GM10847 (cell line): ENCODE measurements around the gene OSBPL7.

ENCODE experiments used
- POLR2A ChIP-seq: IDR thresholded peaks from 2 replicates; pipeline ENCODE4 v1.6.1; 2011; ENCODE audit not compliant: insufficient read length; ENCODE audit errors: extremely low read depth

OSBPL7 gene

GRCh38 chr17:47778184-47778635 lies 43.4 kb downstream of the OSBPL7 start:
- no peak for TF ChIP-seq POLR2A

DNA sequence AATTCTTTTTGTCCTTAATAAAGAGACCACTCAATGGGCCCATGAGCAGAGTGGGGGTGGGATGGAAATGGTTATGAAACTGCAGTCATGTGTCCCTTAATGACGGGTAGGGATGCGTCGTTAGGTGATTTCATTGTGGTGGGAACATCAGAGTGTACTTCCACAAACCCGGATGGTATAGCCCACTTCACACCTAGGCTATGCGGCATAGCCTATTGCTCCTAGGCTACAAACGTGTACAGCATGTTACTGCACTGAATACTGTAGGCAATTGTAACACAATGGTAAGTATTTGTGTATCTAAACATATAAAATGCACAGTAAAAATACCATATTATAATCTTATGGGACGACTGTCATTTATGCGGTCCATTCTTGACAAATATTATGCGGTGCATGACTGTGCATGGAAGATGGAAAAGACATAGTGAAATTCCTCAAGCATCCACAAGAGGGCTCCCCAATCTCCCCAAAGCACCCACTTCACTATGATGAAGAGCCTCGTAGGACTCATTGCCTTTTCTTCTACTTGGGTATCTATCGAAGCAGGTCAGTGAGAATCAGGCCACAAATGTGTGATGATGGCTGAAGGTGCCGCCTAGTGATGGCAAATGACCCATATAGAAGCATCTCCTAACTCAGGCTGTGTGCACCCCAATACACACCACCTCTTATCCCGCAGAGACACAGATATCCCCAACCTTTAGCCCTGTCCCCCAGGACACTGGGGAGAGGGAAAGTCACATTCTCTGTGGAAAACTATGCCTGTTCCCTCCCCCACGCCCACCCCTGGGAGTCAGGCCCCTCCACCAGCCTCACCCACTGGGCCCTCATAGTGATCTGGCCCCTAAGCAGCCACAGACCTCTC lies 45.0 kb downstream of the OSBPL7 start:
- TF ChIP-seq POLR2A, result no peak

DNA sequence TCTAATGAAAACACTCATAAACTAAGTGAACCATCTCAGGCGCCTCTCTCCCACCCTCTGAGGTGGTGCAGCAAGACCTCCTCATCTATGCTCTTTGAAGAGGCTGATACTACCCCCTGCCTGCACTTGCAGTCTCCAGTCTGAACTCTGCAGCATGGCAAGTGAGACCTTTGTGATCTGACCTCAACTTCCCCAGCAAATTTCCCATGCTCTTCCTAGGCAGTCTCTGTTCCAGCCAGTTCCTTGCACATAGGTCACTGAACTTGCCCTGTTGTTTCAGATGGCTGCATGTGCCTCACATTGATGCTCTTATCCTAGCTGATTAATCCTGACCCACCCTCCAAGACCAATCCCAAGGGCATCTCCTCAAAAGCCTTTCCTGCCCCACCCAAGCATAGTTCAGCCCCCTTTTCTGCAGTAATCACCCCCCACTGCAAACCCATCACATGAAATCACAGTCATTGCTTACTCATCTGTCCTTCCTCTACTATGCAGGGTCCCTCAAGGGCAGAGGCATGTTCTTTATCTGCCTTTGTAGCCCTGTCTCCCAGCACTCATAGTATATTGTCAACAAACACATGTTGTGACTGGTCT lies 46.5 kb downstream of the OSBPL7 start:
- no peak for TF ChIP-seq POLR2A

GRCh38 chr17:47774331-47774730 lies 47.3 kb downstream of the OSBPL7 start:
- TF ChIP-seq POLR2A, result no peak

DNA sequence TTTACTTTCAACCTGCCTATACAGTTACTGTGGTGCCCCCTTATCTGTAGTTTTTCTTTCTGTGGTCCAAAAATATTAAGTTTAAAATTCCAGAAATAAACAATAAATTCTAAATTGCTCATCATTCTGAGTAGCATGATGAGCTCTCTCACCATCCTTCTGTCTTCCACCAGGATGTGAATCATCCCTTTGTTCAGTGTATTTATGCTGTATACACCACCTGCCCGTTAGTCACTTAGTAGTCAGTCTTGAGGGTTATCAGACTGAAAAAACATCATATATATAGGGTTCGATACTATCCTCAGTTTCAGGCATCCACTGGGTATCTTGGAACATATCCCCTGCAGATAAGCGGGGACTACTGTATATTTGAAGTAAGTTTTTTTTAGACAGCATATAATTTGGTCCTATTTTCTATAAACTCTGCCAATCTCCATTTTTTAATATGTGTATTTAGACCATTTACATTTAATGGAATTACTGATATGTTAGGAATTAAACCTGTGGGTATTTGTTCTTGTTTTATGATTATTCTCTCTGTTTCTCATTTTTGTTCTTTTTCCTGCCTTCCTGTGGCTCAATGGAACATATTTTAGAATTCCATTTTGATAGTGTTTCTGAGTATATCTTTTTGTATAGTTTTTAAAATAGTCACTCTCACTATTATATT lies 57.5 kb downstream of the OSBPL7 start:
- no peak for TF ChIP-seq POLR2A

DNA sequence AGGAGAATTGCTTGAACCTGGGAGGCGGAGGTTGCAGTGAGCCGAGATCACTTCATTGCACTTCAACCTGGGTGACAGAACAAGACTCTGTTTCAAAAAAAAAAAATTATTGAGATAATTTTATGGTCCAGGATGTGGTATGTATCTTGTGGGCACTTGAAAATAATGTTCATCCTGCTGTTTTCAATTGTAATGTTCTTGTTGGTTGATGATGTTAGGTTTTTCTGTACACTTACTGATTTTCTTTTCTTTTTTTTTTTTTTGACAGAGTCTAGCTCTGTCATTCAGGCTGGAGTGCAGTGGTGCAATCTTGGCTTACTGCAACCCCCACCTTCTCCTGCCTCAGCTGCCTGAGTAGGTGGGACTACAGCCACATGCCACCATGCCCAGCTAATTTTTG lies 58.9 kb downstream of the OSBPL7 start:
- TF ChIP-seq POLR2A, result no peak

DNA sequence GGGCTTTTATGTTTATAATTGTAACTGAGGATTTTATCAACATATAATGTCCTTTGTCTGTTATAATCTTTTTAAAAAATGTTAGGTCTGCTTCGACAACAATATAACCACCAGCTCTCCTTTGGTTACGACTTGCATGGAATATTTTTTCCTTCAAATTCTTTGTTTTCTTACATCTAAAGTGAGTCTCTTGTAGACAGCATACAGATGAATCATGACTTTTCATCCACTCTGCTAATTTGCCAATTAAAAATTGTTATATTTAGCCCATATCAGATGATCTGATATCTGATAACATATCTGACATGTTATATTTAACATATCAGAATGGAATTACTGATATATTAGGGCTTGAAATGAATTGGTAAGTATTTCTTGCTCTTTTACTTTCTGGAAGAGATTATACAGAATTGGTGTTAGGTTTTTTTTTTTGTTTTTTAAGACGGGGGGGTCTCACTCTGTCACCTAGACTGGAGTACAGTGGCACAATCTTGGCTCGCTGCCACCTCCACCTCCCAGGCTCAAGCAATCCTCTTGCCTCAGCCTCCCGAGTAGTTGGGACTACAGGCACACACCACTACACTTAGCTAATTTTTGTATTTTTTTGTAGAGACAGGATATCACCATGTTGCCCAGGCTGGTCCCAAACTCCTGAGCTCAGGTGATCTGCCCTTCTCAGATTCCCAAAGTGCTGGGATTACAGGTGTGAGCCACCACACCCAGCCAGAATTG lies 61.0 kb downstream of the OSBPL7 start:
- no peak for TF ChIP-seq POLR2A

- TF ChIP-seq POLR2A, result no peak
Measured at GRCh38 chr17:47757386-47757785, 64.2 kb downstream of the OSBPL7 start.
